SK-N-SH (cell line): ENCODE measurements around the gene MME. TPM values are rescaled to one million over a fixed set of nuclear protein-coding genes. Genes with fewer than 3 reads are reported as not detected.
A peak's percentile ranks its signal among the peaks of the same experiment; 100 is the strongest.

Experiments
- CTCF ChIA-PET: fragments of 300-600, 350-600 bp; formaldehyde crosslinking; extraction: SDS; loops from one replicate; lab custom pipeline; 2021; lab: Yijun Ruan, JAX
- POLR2A ChIA-PET: fragments of 350-600 bp; sonication (Branson Sonifier 250); formaldehyde crosslinking; extraction: SDS; loops from one replicate; lab custom pipeline; 2020; ENCODE audit warnings: antibody characterized with exemption, inconsistent platforms; lab: Yijun Ruan, JAX
- DNase-seq: peaks from one replicate; pipeline ENCODE4 v3.0.0; 2012
- H2AFZ ChIP-seq: fragments of 200-600 bp; sonication (generic); 2 replicates; pipeline ENCODE4 v1.8.1; 2016; ENCODE audit warnings: antibody characterized with exemption, mild to moderate bottlenecking, low read depth
- H3F3A ChIP-seq: fragments of 200-600 bp; sonication (generic); replicated peaks from 2 replicates; pipeline ENCODE3; 2016; ENCODE audit warnings: antibody characterized with exemption, mild to moderate bottlenecking; ENCODE audit not compliant: insufficient read depth
- H3K27ac ChIP-seq, 2 experiments: fragments of 200-500 bp in 1 of 2; fragments of 200-600 bp in 1 of 2; sonication (Bioruptor generic) in 1 of 2; sonication (generic), shearing (Covaris generic) in 1 of 2; 2 replicates each; pipeline versions ENCODE4 v1.5.1 to v1.6.1; 2014 to 2016; ENCODE audit warnings: low read depth in 2 of 2, inconsistent platforms in 1 of 2, low read length in 1 of 2, mild to moderate bottlenecking in 1 of 2, mixed read lengths in 1 of 2
- H3K27me3 ChIP-seq: fragments of 200-600 bp; sonication (generic), shearing (Covaris generic); 2 replicates; pipeline ENCODE4 v1.6.1; 2016; ENCODE audit warnings: mixed run types; ENCODE audit not compliant: insufficient read depth
- H3K36me3 ChIP-seq, 2 experiments: fragments of 200-500 bp in 1 of 2; fragments of 200-600 bp in 1 of 2; sonication (Bioruptor generic) in 1 of 2; sonication (generic) in 1 of 2; replicated peaks in 1 of 2; 2 replicates each; pipeline versions ENCODE3 to v1.5.1; 2014 to 2016; ENCODE audit warnings: low read length in 1 of 2, mild to moderate bottlenecking in 1 of 2; ENCODE audit not compliant: insufficient read depth in 2 of 2, control insufficient read depth in 1 of 2
- H3K4me1 ChIP-seq, 2 experiments: fragments of 200-500 bp in 1 of 2; fragments of 200-600 bp in 1 of 2; sonication (Bioruptor generic) in 1 of 2; sonication (generic), shearing (Covaris generic) in 1 of 2; 2 replicates each; pipeline versions ENCODE4 v1.5.1 to v1.6.1; 2014 to 2016; ENCODE audit warnings: low read depth in 1 of 2, low read length in 1 of 2, mixed run types in 1 of 2; ENCODE audit not compliant: insufficient read depth in 2 of 2, control insufficient read depth in 1 of 2
- H3K4me2 ChIP-seq: fragments of 200-600 bp; sonication (generic), shearing (Covaris generic); 2 replicates; pipeline ENCODE4 v1.6.1; 2017; ENCODE audit warnings: mixed run types
- H3K4me3 ChIP-seq, 2 experiments: fragments of 200-500 bp in 1 of 2; fragments of 200-600 bp in 1 of 2; sonication (Bioruptor generic) in 1 of 2; sonication (generic), shearing (Covaris generic) in 1 of 2; 2 replicates each; pipeline versions ENCODE4 v1.5.1 to v1.8.1; 2014 to 2016; ENCODE audit warnings: low read depth in 2 of 2, inconsistent platforms in 1 of 2, low read length in 1 of 2, mild to moderate bottlenecking in 1 of 2, mixed read lengths in 1 of 2, moderate library complexity in 1 of 2
- H3K79me2 ChIP-seq: fragments of 200-600 bp; sonication (generic); 2 replicates; pipeline ENCODE4 v1.8.1; 2017; ENCODE audit warnings: mild to moderate bottlenecking; ENCODE audit not compliant: insufficient read depth
- H3K9ac ChIP-seq: fragments of 200-600 bp; sonication (generic); 2 replicates; pipeline ENCODE4 v1.6.1; 2017; ENCODE audit warnings: mixed run types
- H3K9me2 ChIP-seq: fragments of 200-600 bp; sonication (generic); 2 replicates; pipeline ENCODE4 v1.6.1; 2017; ENCODE audit warnings: mixed run types
- H3K9me3 ChIP-seq: fragments of 200-600 bp; sonication (generic); 2 replicates; pipeline ENCODE4 v1.6.1; 2017; ENCODE audit warnings: mixed run types, mild to moderate bottlenecking, moderate library complexity
- H4K20me1 ChIP-seq: fragments of 200-600 bp; sonication (generic); 2 replicates; pipeline ENCODE4 v1.6.1; 2017; ENCODE audit warnings: mild to moderate bottlenecking, mixed run types; ENCODE audit not compliant: insufficient read depth
- CHD2 ChIP-seq: fragments of 150-350 bp; IDR thresholded peaks from 2 replicates; pipeline ENCODE4 v1.6.1; 2018; ENCODE audit warnings: low read length; ENCODE audit not compliant: partially characterized antibody
- ELF1 ChIP-seq: IDR thresholded peaks from 2 replicates; pipeline ENCODE4 v1.4.0; 2012
- FOSL2 ChIP-seq: IDR thresholded peaks from 2 replicates; pipeline ENCODE4 v1.4.0; 2012; ENCODE audit warnings: low read depth, mild to moderate bottlenecking, moderate library complexity, borderline replicate concordance
- FOXM1 ChIP-seq: IDR thresholded peaks from 2 replicates; pipeline ENCODE4 v1.4.0; 2012; ENCODE audit warnings: low read depth, mild to moderate bottlenecking
- GABPA ChIP-seq: IDR thresholded peaks from 2 replicates; pipeline ENCODE4 v1.4.0; 2012; ENCODE audit warnings: low read depth, mild to moderate bottlenecking
- MEF2A ChIP-seq: IDR thresholded peaks from 2 replicates; pipeline ENCODE4 v1.4.0; 2012; ENCODE audit warnings: low read depth, borderline replicate concordance
- NFIC ChIP-seq: IDR thresholded peaks from 2 replicates; pipeline ENCODE4 v1.4.0; 2012; ENCODE audit warnings: borderline replicate concordance
- NRF1 ChIP-seq: IDR thresholded peaks from 2 replicates; pipeline ENCODE4 v1.6.1; 2012; ENCODE audit warnings: low read depth, mild to moderate bottlenecking, low read length
- POLR2AphosphoS5 ChIP-seq: IDR thresholded peaks from 2 replicates; pipeline ENCODE4 v1.6.1; 2012; ENCODE audit warnings: low read depth, low read length
- RCOR1 ChIP-seq: fragments of 150-350 bp; IDR thresholded peaks from 2 replicates; pipeline ENCODE4 v1.6.1; 2017; ENCODE audit warnings: antibody characterized with exemption, low read length
- SIN3A ChIP-seq: IDR thresholded peaks from 2 replicates; pipeline ENCODE4 v1.6.1; 2012; ENCODE audit warnings: low read depth, mild to moderate bottlenecking, low read length, moderate library complexity, borderline replicate concordance
- WGBS: methylation state at CpG from one replicate; pipeline ENCODE4 v1.1.6; 2017; ENCODE audit warnings: low lambda C conversion rate; 5-methylcytosine and 5-hydroxymethylcytosine counted together
- polyA plus RNA-seq, 3 experiments: library from polyadenylated mRNA; depleted of rRNA; stranded (reverse); fragments of >200 nt; gene quantifications; 2 replicates each; pipeline ENCODE4 v1.2.3, GENCODE V29; 2012
- TF ChIP-seq, protein P1 (sequence below): IDR thresholded peaks from 2 replicates; pipeline ENCODE4 v1.4.0; 2012; ENCODE audit warnings: low read depth, borderline replicate concordance
- TF ChIP-seq, protein P2 (sequence below): fragments of 150-350 bp; IDR thresholded peaks from 2 replicates; pipeline ENCODE4 v1.6.1; 2017; ENCODE audit warnings: antibody characterized with exemption, low read length, low read depth, borderline replicate concordance
- TF ChIP-seq, protein P3 (sequence below): fragments of 200-600 bp; sonication (generic); IDR thresholded peaks from 2 replicates; pipeline ENCODE4 v1.6.1; 2017; ENCODE audit warnings: antibody characterized with exemption, mild to moderate bottlenecking, moderate library complexity

MME gene
- polyA plus RNA-seq, 1 of the 3 experiments (the other 2 are of a cell fraction): 167 TPM

DNA sequence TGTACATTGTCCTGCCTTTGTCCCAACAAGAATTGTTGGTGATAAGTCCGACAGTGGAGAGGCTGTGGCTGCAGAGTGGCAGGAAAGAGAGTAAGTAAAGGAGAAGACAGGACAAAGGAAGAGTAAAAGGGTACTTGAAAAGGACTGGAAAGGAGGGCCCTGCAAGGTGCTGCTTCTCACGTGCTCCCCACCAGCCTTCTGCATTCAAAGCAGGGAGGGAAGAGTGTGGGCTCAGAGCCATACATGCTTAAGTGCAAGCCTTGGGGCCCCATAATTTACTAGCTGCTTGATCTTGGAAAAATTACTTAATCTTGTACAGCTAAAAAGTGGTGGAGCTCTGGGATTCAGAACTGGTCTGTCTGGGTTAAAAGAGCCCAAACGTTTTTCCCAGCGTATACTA, 29.9 kb downstream of the MME start:
- no peak for DNase-seq
- CTCF ChIA-PET: no interaction called here
- Histone ChIP-seq H3K4me3 (no peak overlapping the region), H3K27ac (no peak overlapping the region), H3K79me2 (no peaks in the 10 kb centered on the region), H3K9me2 (no peaks in the 10 kb centered on the region), H3F3A (no peaks in the 10 kb centered on the region), H4K20me1 (no peaks in the 10 kb centered on the region), H3K36me3 (peaks cover 0 to 21% of the 10 kb centered on the region in 2 experiments), H3K4me2 (no peak overlapping the region), H3K9ac (no peak overlapping the region), H3K9me3 (no peaks in the 10 kb centered on the region; the same call in 1 of the 2 replicates), H2AFZ (no peak overlapping the region), H3K4me1 (no peaks in the 10 kb centered on the region; a peak in 1 of 4 replicates), H3K27me3 (no peaks in the 10 kb centered on the region)
- 42% methylated on average over 4 of the region's 4 CpGs for WGBS
- TF ChIP-seq POLR2AphosphoS5 (no peak), RCOR1 (no peak)
- POLR2A ChIA-PET: no interaction called here

DNA sequence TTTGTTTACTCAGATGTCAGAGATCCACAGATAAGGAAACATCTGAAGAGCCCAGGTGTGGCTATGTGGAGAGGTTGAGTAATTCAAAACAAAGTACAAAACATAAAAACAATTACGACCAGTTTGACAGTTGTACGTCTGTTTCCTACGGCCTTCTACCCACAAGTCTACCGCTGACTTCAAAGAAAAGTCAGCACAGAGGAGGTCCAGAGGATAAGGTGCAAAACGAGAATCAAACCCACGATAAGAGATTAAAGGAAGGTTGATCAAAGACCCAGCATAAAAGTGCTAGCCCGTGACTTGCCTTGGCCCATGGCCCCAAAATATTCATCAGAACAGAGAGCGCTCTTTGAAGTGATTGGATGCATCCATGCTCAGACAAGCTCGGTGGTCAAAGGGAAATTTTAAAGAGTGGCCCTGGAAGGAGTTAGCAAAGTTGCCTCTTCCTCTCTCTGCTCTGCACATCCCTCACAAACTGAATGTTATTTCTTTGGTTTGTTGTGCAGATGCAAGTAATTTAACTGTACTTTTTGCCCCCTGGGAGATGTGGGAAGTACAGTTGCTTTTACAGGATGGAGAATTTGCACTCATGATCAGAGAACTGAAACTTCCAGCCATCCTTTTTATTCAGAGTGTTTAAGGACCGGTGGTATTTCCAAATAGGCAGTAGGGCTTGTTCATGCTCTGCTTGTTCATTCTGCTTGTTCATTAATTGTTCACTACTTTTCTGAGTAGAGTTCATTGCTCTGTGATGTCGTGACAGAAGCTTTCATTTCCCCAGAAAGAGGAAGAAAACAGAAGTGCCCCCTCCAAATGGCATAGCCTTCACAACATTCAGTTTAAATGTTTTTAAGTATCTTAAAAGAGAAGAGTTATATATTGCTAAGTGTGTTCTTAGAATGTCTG, 31.1 kb downstream of the MME start:
- no peak overlapping the region for H3K9ac ChIP-seq
- POLR2A ChIA-PET: no interaction called here
- CTCF ChIA-PET: no interaction called here
- TF ChIP-seq NRF1 (no peak), ELF1 (no peak), POLR2AphosphoS5 (peak; percentile 42; the same call in 1 of the 2 replicates), FOXM1 (no peak)
- TF ChIP-seq, protein P1, sequence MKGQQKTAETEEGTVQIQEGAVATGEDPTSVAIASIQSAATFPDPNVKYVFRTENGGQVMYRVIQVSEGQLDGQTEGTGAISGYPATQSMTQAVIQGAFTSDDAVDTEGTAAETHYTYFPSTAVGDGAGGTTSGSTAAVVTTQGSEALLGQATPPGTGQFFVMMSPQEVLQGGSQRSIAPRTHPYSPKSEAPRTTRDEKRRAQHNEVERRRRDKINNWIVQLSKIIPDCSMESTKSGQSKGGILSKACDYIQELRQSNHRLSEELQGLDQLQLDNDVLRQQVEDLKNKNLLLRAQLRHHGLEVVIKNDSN: no peak
- no peaks in the 10 kb centered on the region for H3F3A ChIP-seq
- no peaks in the 10 kb centered on the region for H4K20me1 ChIP-seq
- H3K27me3 ChIP-seq: no peaks in the 10 kb centered on the region
- H3K36me3 ChIP-seq: peaks cover 0 to 23% of the 10 kb centered on the region in 2 experiments
- no peaks in the 10 kb centered on the region for H3K9me2 ChIP-seq
- no peaks in the 10 kb centered on the region; a peak in 1 of 4 replicates for H3K4me1 ChIP-seq
- no peak overlapping the region for H3K27ac ChIP-seq
- H2AFZ ChIP-seq: no peak overlapping the region
- H3K4me3 ChIP-seq: no peak overlapping the region
- DNase-seq: no peak
- 53% methylated on average over 11 of the region's 11 CpGs for WGBS
- no peak overlapping the region for H3K4me2 ChIP-seq
- H3K9me3 ChIP-seq: no peaks in the 10 kb centered on the region; the same call in 1 of the 2 replicates
- no peaks in the 10 kb centered on the region for H3K79me2 ChIP-seq

DNA sequence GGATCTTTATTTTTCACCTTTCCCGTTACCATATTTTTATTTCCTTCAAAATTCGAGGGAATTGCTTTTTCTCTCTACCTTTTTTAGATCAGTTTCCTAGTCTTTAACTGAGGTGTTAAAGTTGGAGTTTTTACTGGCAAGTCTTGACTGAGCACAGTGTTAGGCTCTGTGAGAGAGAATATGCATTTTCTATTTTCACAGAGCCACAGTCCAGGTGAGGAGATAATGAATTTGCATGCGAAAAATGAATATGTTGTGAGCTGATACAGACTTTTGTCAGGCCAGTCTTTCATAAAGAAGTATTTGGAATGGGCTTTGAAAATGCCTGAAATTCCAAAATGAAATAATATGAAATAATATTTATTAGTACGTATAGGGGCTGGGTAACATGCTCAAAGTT, 31.9 kb downstream of the MME start:
- Histone ChIP-seq H3K4me2 (no peak overlapping the region), H3K4me3 (no peak overlapping the region), H3K27me3 (no peaks in the 10 kb centered on the region), H3K4me1 (no peaks in the 10 kb centered on the region; a peak in 1 of 4 replicates), H4K20me1 (no peaks in the 10 kb centered on the region), H3K9me3 (no peaks in the 10 kb centered on the region; the same call in 1 of the 2 replicates), H3K79me2 (no peaks in the 10 kb centered on the region), H2AFZ (no peak overlapping the region), H3K27ac (no peak overlapping the region), H3K36me3 (peaks cover 0 to 23% of the 10 kb centered on the region in 2 experiments), H3K9me2 (no peaks in the 10 kb centered on the region), H3K9ac (no peak overlapping the region), H3F3A (no peaks in the 10 kb centered on the region)
- 32% methylated on average over 4 of the region's 4 CpGs for WGBS
- no peak for DNase-seq
- ChIA-PET POLR2A (no interaction called here), CTCF (interaction anchor here (1.4 kb wide), 1 partner anchor 7 kb away, joined by 4 read pairs; no protein-coding TSS in a partner anchor)
- TF ChIP-seq, protein P1: no peak
- TF ChIP-seq RCOR1 (no peak), MEF2A (no peak), GABPA (no peak), NFIC (no peak), CHD2 (no peak), FOSL2 (no peak), SIN3A (no peak), POLR2AphosphoS5 (no peak)
- TF ChIP-seq, protein P2, sequence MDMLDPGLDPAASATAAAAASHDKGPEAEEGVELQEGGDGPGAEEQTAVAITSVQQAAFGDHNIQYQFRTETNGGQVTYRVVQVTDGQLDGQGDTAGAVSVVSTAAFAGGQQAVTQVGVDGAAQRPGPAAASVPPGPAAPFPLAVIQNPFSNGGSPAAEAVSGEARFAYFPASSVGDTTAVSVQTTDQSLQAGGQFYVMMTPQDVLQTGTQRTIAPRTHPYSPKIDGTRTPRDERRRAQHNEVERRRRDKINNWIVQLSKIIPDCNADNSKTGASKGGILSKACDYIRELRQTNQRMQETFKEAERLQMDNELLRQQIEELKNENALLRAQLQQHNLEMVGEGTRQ: no peak
- TF ChIP-seq, protein P3, sequence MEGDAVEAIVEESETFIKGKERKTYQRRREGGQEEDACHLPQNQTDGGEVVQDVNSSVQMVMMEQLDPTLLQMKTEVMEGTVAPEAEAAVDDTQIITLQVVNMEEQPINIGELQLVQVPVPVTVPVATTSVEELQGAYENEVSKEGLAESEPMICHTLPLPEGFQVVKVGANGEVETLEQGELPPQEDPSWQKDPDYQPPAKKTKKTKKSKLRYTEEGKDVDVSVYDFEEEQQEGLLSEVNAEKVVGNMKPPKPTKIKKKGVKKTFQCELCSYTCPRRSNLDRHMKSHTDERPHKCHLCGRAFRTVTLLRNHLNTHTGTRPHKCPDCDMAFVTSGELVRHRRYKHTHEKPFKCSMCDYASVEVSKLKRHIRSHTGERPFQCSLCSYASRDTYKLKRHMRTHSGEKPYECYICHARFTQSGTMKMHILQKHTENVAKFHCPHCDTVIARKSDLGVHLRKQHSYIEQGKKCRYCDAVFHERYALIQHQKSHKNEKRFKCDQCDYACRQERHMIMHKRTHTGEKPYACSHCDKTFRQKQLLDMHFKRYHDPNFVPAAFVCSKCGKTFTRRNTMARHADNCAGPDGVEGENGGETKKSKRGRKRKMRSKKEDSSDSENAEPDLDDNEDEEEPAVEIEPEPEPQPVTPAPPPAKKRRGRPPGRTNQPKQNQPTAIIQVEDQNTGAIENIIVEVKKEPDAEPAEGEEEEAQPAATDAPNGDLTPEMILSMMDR: no peak
